EL (cell line): ENCODE results near the gene CDK5R2.

Experiments used
- DNase-seq: peaks from one replicate; pipeline ENCODE4 v3.0.0-alpha.2; 2016

CDK5R2 gene

GRCh38 chr2:218990612-218991011, 31.1 kb downstream of the CDK5R2 start:
- no peak for DNase-seq

GRCh38 chr2:218991674-218992168, 32.3 kb downstream of the CDK5R2 start:
- DNase-seq = peak; percentile 33

- DNase-seq = no peak
These were observed 32.7 kb downstream of the CDK5R2 start for GRCh38 chr2:218992196-218992595.

- DNase-seq = no peak
These were observed 33.4 kb downstream of the CDK5R2 start for GRCh38 chr2:218992703-218993344.

DNA sequence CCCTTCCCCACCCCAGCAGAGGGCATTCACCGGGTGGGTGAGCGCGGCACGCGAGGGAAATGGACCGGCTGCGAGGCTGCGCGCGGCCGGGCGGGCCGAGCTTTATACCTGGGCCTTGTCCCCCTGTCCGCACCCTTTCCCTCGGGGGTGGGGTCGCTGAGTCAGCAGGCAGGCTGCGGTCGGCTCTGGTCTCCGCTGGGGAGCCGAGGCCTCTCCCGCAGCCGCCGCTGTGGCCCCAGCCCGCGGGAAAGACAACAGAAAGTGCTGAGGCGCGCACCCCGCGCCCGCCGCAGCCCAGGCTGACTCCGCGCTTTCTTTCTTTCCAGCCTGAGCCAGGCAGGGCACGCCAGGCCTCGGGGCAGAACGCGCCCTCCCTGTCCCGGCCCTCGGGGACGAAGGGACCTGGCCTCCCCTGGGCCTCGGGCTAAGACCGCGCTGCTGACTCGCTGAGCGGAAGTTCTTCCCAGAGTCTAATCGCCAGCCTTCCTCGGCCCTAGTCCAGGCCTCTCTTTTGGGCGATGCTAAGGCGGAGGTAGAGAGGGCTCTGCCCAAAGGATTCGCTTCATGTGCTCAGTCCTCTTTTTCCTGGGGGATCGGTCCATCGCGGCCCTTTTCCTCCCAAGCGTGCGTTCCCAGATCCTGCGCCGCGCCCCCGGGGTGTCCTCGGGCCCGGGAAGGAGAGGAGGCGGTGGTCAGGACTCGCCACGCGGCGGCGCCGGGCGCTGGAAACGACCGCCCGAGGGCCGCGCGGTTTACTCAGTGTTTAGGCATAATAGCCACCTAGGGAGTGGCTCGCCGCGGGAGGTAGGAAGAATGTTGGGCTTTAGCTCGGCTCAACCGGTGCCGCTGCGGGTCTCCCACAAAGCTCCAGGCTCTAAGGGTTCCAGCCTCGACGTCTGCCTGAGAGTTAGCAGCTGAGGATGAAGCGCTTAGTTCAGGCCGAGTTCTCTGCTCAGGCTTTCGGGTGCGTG, 34.2 kb downstream of the CDK5R2 start, which contains the start of gene CRYBA2:
TSS of gene CRYBA2 (minus strand) at position 78 of the 971 bp plus-strand sequence. CDS start 246 bp downstream, outside the sequence.
- peak; percentile 41 for DNase-seq

DNA sequence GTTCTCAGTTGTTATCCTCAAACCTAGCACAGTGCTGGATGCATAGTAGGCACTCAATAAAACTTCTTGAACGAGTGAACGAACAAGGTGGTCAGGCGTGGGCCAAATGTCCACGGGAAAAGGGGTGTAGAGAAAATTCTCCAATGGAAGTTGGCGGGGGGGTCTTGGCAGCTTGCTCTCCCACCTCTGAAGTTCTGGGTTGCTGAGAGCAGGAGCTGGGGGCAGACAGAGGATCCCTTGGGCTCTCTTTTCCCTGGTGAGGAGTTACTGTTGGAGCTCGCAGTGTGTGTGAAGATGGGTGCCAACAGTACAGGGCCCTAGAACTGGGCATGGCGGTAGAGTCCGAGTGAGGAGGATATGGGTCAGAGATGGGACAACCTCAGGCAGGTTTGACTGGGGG, 36.1 kb downstream of the CDK5R2 start:
- no peak for DNase-seq

DNA sequence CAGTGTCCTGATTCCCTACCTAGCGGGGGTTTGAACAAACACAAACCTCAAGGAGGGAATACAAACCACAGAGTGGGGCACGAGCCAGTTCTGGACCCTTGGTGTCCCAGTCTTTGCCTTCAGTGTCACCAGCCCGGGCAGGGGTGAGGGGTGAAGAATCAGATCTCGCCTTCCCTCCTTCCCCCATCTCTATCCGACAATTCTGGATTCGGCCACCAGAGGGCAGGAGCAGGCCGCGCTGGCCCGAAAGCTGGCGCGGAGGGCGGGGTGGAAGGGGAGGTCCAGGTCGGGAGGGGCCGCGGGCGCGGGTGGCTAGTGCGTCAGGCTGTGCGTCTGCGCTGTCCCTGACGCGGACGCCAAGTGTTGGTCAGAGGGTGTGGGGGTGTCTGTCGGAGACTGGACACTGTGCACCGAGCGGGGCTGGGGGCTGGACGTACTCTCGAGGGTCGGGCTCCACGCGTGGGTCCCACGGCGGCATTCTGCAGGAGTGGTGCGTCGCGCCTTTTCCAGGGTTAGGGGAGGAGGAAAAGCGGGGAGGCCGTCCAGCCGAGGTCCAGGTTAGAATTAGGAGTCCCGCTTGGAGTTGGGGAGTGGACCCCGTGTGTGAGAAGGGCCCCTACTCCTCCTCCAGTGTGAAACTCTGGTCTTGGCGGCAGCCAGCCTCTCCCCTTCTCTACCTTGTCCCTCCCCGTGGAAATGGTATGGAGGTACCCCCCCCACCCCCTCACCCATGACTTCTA, 36.7 kb downstream of the CDK5R2 start:
- peak; percentile 77 for DNase-seq

DNA sequence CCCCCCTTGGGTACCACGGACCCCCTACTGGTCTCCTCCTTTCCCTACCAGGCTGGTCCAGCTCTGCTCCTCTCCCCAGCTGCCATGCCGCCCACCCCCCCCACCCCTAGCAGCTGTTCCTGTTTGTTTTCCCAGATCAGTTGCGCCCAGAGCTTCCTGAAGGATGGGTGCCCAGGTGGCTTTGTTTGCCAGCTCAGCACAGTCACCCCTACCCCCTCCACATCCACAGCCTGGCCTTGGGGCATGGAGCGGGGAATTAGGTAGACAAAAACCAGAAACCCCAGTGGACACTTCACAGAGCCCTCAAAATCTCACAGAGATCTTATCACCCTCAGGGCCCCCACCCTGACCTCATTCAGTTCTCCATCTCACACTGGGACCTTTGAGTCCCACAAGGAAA, 37.5 kb downstream of the CDK5R2 start:
- no peak for DNase-seq

- DNase-seq = no peak
These were observed 38.3 kb downstream of the CDK5R2 start for GRCh38 chr2:218997731-218998130.

DNA sequence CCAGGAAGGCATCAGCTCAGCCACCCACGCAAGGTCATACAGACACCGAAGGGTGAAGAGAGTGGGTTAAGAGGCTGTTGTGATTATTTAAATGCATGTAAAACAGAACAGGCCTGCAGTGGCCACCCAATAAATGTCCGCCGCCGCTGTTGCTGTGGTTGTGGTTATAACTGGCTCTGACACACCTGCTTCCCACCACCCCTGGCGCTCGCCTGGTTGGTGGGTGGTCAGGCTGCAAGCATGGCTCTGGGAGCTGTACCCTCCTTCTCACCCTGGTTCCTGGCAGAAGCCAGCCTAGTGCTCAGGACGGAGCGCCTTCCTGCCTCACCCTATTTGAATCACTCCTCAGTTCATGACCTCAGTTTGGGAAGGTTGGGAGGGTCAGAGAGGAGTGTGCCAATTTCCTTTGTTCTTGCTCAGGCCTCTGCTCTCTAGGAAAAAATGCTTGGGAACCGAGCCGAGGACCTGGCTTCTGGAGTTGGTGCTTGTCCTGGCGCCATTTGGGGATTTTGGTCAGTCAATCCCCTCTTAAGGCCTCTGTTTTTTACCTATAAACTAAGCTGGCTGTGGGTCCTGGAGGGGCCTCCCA, 39.0 kb downstream of the CDK5R2 start:
- DNase-seq = no peak

DNA sequence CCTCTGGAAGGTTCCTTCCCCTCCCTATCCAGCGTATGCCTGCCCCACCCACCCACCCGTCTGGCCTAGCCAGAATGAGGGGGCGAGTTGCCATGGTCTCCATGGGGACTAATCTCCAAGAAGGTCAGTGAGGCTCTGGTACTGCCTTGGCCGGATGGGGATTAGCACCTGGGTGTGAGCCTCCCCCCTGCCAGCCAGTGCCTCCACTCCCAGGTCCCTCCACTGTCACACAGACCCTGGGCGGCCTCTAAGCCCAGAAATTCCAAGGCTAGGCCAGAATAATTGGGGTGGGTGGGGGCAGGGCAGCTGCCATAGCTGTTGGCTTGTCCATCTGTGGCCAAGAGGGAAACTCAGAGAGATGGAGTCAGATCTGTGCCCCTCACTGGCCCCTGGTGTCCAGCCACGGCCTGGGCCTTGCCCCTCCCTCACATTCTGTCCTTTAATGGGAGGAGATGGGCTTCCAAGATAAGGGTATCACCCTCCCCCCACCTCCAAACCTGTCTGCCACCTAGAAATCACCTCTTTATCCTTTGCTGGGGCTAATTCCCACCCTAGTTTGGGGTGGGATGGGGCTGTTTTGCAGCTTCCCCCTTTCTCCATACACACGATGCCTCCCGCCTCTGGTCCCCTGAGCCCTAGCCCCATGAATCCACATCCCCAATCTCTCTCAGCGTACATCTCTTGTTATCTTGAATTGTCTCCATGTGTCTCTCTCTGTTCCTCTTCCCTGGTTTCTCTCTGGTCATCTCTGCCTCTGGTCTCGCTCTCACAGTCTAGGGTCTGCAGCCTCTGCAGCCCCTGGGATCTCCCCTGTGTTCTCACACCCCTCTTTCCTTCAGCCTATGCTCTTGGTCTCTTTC, 39.8 kb downstream of the CDK5R2 start:
- no peak for DNase-seq

DNA sequence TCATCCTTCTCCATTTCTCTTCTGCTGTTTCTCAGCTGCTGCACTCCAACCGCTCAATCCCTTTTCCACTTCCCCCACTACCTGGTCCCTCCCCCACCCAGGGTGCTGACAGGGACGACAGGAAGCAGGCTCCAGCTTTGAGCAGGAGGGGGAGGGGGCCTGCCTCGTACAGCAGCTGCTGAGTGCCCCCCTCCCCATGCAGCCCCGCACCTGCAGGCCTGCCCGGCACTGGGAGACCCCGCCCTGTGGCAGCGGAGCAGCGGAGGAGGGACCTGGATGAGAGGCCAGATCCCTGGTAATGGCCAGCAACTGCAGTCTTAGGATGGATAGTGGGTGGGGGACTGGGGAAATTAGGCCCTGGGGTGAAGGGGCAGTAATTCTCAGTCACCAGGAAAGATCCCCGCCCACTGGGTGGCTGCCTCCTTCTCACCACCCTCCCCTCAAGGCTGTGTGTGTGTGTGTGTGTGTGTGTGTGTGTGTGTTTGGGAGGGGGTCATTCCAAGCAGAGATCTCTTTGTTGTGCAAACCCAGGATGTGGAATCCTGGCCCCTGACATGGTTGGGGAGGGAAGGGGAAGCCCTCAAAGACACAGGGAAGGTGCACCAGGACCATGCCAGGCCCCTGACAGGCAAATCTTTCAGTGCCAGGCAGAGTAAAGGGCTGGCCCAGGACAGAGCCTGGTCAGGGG, 40.6 kb downstream of the CDK5R2 start:
- DNase-seq = no peak

DNA sequence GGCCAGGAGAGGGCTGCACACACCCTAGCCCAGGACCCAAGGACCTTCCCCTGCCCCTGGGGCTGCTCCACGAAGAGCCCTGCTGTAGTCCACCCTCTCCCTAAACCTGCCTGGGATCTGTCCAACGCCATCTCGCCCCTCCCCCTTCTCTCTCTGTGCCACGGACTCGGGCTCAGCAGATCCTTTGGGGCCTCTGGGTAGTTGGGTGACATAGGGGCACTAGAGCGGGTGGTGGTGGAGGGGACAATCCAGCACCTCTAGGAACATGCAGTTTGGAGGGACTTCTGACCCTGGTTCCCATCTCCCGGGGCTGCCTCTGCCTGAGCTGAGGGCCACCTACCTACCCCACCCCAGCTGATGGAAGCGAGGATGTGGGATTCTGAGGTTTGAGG, 41.1 kb downstream of the CDK5R2 start:
- DNase-seq = no peak

- no peak for DNase-seq
These were observed 41.7 kb downstream of the CDK5R2 start for GRCh38 chr2:219001100-219001576.

DNA sequence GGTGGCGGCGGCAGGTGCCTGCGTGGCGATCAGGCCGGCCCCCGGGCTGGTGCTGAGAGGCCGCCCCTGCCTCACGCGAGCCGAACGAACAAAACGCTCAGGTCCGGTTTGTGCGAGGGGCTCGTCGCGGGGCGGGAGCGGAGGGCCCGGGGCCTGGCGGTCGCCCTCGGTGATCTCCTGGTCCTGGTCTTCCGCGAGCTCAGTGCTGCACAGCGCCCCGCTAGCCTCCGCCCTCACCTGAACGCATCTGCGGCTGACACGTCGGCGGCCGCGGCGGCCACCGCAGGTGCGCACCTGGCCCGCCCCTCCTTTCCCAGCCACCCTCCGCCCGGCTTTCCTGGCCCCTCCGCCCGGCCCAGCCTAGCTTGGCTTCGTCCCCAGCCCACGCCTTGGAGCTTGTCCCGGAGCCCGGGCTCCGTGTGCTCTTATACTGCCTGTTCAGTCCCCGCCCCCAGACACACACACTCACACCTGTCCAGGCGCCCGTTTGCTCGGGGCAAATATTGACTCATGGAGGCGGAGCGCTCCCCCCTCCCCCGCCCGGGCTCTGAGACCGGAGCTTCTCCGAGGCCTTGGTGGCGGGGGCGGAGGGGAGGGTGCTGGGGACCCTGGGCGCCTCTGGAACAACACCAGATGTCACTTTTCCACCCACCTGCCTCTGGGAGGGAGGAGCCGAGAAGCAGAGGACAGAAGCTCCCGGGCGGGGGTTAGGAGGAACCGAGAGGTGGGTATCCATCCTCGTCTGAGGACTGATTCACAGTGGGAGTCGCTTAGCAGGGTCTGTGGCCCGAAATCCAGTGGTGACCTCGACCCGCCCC, 42.3 kb downstream of the CDK5R2 start:
- no peak for DNase-seq

- peak; percentile 26 for DNase-seq
These were observed 43.2 kb downstream of the CDK5R2 start for GRCh38 chr2:219002395-219003266.

DNA sequence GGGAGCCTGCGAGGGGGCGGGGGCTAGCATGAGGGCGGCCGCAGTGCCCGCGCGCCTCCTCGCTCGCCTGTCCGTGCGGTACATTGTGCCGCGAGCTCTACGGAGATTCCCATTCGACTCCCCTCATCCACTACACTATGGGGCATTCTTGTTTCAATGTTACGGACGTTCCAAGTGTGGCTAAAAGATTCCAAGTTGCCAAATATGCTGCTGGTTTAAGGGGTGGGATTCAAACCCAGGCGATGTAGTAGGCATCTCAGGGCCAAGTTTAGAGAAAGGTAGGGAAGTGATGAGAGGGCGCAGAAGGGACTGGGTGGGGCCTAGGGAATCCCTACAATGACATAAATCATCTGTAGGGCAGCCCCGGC, 43.8 kb downstream of the CDK5R2 start:
- no peak for DNase-seq

GRCh38 chr2:219003979-219004378, 44.5 kb downstream of the CDK5R2 start:
- DNase-seq = no peak

GRCh38 chr2:219009294-219009693, 49.8 kb downstream of the CDK5R2 start:
- no peak for DNase-seq
